NCI-H226 (cell line): ENCODE data around the gene SHANK1.
"Not testable (repeated sequence)": the region's sequence is repeated elsewhere in the genome, so short reads cannot be mapped to it uniquely, and the experiment has no call there.

ENCODE experiments used
- DNase-seq: peaks from one replicate; pipeline ENCODE4 v3.0.0-alpha.2; 2015

The SHANK1 gene

GRCh38 chr19:50632151-50632835, 87.3 kb downstream of the SHANK1 start:
- no peak for DNase-seq

GRCh38 chr19:50629801-50630200, 89.8 kb downstream of the SHANK1 start:
- no peak for DNase-seq

GRCh38 chr19:50629194-50629593, 90.4 kb downstream of the SHANK1 start:
- DNase-seq = no peak

GRCh38 chr19:50628551-50628950, 91.1 kb downstream of the SHANK1 start:
- DNase-seq = no peak

GRCh38 chr19:50628146-50628545, 91.5 kb downstream of the SHANK1 start:
- DNase-seq = no peak

- DNase-seq = no peak
These were observed 92.8 kb downstream of the SHANK1 start for GRCh38 chr19:50626795-50627194.

GRCh38 chr19:50626011-50626410, 93.6 kb downstream of the SHANK1 start:
- DNase-seq = no peak

- DNase-seq = no peak
These were observed 94.5 kb downstream of the SHANK1 start for GRCh38 chr19:50624949-50625600.

GRCh38 chr19:50620394-50620906, 99.2 kb downstream of the SHANK1 start:
- not testable (repeated sequence) for DNase-seq

- not testable (repeated sequence) for DNase-seq
These were observed 100.4 kb downstream of the SHANK1 start for GRCh38 chr19:50619184-50619583.

- DNase-seq = not testable (repeated sequence)
These were observed 101.2 kb downstream of the SHANK1 start for GRCh38 chr19:50618379-50618778.

GRCh38 chr19:50612504-50613404, 106.8 kb downstream of the SHANK1 start:
- DNase-seq = not testable (repeated sequence)
